Fibroblast of mammary gland (primary cell): Measurements from ENCODE around the gene GRIP1.

Experiments
- DNase-seq: peaks from one replicate; pipeline ENCODE4 v3.0.0-alpha.2; 2010; ENCODE audit warnings: low read depth
- H3K4me3 ChIP-seq: 2 replicates; pipeline ENCODE4 v1.5.1; 2011; ENCODE audit warnings: low read depth, mild to moderate bottlenecking, low read length, moderate library complexity; ENCODE audit not compliant: control insufficient read depth
- TF ChIP-seq, protein P1 (sequence below): conservative IDR thresholded peaks from 2 replicates; pipeline ENCODE4 v1.5.1; 2011; ENCODE audit warnings: low read depth, low read length, inconsistent platforms; ENCODE audit not compliant: control insufficient read depth, insufficient read depth

The GRIP1 gene

DNA sequence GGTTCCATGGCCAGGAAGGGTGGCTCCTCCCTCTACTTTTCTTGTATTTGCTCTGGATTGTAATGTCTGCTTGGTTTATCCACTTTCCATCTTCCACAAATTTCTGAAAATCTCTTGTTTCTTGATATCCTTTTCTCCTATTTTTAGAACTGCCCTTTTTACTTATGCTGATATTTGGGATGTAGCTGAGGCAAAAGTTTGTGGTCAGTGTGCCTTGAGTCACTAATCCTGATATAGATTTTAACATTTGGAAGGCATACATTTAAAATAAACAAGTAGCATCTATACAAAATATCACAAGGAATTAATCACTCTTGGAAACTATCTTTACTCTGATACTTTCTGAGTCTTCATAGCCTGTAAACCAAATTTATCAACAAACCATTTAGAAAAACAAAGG is 11.0 kb downstream of the GRIP1 start:
- no peak for DNase-seq
- no peak overlapping the region for H3K4me3 ChIP-seq
- TF ChIP-seq, protein P1, sequence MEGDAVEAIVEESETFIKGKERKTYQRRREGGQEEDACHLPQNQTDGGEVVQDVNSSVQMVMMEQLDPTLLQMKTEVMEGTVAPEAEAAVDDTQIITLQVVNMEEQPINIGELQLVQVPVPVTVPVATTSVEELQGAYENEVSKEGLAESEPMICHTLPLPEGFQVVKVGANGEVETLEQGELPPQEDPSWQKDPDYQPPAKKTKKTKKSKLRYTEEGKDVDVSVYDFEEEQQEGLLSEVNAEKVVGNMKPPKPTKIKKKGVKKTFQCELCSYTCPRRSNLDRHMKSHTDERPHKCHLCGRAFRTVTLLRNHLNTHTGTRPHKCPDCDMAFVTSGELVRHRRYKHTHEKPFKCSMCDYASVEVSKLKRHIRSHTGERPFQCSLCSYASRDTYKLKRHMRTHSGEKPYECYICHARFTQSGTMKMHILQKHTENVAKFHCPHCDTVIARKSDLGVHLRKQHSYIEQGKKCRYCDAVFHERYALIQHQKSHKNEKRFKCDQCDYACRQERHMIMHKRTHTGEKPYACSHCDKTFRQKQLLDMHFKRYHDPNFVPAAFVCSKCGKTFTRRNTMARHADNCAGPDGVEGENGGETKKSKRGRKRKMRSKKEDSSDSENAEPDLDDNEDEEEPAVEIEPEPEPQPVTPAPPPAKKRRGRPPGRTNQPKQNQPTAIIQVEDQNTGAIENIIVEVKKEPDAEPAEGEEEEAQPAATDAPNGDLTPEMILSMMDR: no peak

DNA sequence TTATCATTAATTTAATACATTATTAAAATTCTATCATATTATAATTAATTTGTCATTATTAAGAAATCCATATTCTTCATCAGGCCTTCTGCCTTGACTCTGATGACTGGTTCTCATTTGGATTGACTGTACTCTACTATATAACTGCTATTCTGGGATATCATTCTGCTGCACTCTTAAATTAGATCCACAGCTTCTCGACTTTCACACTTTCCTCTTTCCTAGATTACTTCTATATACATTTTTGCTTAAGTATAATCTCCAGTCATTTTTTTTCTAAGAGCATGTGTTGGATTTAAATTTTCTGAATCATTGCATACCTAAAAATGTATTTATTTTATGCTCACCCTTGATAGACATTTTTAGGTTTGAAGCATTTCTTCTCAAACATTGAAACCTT is 12.4 kb downstream of the GRIP1 start:
- TF ChIP-seq, protein P1: no peak

DNA sequence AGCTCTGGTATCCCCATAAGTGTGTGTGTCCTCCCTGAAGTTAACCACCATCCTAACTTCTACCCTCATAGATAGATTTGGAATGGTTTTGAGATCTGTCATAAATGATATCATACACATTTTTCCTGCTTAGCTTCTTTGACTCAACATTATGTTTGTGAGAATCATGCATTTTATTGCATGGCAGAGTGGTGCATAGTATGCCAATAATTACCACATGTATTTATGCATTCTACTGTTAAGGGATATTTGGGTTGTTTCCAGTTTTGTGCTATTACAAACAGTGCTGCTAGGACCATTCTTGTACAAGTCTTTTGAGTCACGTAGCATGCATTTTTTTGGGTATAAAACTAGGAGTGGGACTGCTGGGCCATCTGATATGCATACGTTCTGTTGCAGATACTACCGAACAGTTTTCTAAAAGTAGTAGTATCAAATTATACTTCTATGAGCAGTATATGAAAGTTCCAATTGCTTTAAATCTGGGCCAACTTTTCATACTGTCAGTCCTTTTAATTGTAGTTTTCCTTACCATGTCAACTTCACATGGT is 13.4 kb downstream of the GRIP1 start:
- TF ChIP-seq, protein P1: no peak
- no peak overlapping the region for H3K4me3 ChIP-seq
- DNase-seq: no peak

More for the DNA sequence above, 12.4 kb downstream of the GRIP1 start:
- H3K4me3 ChIP-seq: no peak overlapping the region
- no peak for DNase-seq

DNA sequence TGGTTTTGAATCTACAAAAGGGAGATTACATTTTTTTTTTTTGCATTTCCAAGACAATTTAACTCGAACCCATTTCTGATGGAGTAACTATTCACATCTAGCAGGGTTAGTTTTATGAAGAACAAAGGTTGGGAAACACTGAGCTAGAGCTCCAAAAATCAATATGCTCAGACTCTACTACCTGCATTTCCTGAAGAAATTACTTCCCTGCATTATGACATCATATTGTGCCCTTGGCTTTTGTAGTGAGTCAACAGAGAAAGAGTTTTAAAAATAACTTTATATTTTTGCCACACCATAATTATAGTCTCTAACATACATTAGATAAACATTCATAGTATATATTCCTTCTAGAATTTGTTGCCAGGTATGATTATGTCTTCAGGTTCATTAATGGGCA is 14.8 kb downstream of the GRIP1 start:
- DNase-seq: no peak
- H3K4me3 ChIP-seq: no peak overlapping the region
- TF ChIP-seq, protein P1: no peak

DNA sequence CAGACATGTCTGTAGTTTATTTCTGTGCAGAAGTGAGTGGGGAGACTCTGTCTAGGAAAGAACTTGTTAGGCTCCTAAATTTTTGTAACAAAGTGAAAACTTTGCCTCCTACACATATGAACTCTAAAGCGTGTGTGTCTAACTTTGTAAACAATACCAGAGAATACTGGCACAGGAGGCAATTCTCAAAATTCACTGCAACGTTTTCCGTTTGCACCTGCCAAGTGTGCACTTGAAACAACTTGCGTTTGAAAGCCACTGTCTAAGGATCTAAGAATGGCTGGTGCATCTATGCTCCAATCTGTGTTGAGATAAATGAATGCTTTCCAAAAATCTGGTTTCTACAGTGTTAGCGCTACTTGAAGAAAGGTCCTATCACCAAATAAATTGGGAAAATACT is 15.3 kb downstream of the GRIP1 start:
- TF ChIP-seq, protein P1: no peak
- H3K4me3 ChIP-seq: no peak overlapping the region
- DNase-seq: no peak

DNA sequence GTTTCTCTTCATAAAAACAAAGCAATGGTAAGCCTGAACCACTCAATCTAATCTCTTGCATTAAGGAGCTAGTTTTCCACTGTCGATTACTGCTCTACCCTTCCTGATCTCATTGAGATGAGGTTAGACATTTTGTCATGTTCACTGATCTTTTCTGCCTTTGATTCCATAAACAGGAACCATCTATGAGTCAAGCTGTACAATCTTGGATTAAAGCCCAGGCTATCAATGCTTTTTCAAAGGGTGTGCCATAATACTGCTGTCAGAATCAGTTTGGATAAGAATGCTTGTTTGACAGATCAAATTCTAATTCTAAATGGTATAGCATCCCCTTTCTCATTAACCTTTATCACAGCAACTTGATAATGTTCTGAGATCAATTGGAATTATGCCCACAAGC is 16.1 kb downstream of the GRIP1 start:
- H3K4me3 ChIP-seq: no peak overlapping the region
- peak; percentile 62 for DNase-seq
- TF ChIP-seq, protein P1: no peak

DNA sequence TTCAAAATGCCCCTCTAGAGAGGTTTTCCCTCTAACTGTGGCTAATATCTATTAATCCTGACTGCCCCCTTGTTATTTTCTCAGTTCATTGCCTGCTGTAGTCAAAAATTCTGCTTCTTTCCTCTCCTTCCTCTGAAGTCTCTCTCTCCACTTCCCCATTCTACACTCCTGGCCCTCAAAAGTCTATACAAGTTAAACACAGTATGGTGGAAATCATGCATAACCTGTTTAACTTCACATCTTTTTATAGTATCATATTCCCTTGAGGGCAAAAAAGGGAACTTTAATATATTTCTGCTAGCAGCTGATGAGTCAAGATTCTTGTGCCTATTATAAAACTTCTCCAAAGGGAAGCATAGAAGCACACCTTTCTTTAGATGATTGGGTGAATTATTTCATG is 16.7 kb downstream of the GRIP1 start:
- DNase-seq: no peak
- no peak overlapping the region for H3K4me3 ChIP-seq
- TF ChIP-seq, protein P1: no peak
